GM12873 (cell line): Measurements from ENCODE around the gene SPACA9.

ENCODE experiments used
- CTCF ChIP-seq: IDR thresholded peaks from 2 replicates; pipeline ENCODE4 v1.5.1; 2012; ENCODE audit warnings: low read depth, mild to moderate bottlenecking, moderate library complexity, low read length, control low read depth; ENCODE audit not compliant: insufficient read depth; ENCODE audit errors: missing control alignments

The SPACA9 gene

GRCh38 chr9:132878695-132879456, at the start of gene SPACA9:
SPACA9 (plus strand) TSS chr9:132878898; CDS start chr9:132883948, 5,050 bp downstream.
- TF ChIP-seq CTCF = no peak

- TF ChIP-seq CTCF = no peak
Observed at GRCh38 chr9:132832171-132832881, 46.4 kb upstream of the SPACA9 start.

- no peak for TF ChIP-seq CTCF
Observed at GRCh38 chr9:132833550-132834121, 45.1 kb upstream of the SPACA9 start.

- no peak for TF ChIP-seq CTCF
Observed at GRCh38 chr9:132834343-132834742, 44.4 kb upstream of the SPACA9 start.

GRCh38 chr9:132837501-132838286, 41.0 kb upstream of the SPACA9 start:
- no peak for TF ChIP-seq CTCF

- TF ChIP-seq CTCF = no peak
Observed at GRCh38 chr9:132838291-132838690, 40.4 kb upstream of the SPACA9 start.
